Esophagus squamous epithelium (tissue), 4 donors: ENCODE data around the gene PML.

Experiments used
- CTCF ChIP-seq, 6 experiments: fragments of 450-650 bp in 4 of 6; fragments of 200-600 bp in 2 of 6; sonication (generic) in 2 of 6; IDR thresholded peaks; one replicate each; pipeline ENCODE4 v1.5.1; 2016 to 2019; ENCODE audit warnings: antibody characterized with exemption in 6 of 6, mild to moderate bottlenecking in 4 of 6, moderate library complexity in 4 of 6
- POLR2A ChIP-seq, 4 donors: fragments of 450-650 bp; IDR thresholded peaks; one replicate each; pipeline ENCODE4 v1.6.1; 2017; ENCODE audit warnings: antibody characterized with exemption in 4 of 4, mild to moderate bottlenecking in 4 of 4, moderate library complexity in 3 of 4

- TF ChIP-seq CTCF (IDR thresholded peaks at IDR 0.05), result no peak
- no peak for TF ChIP-seq POLR2A (IDR thresholded peaks at IDR 0.05)
Observed at GRCh38 chr15:73959801-73960200, 34.7 kb upstream of the PML start.
